Upper lobe of right lung (tissue), 1 donor: ENCODE measurements around the gene GPSM3. TPM values are rescaled to one million over a fixed set of nuclear protein-coding genes. Genes with fewer than 3 reads are reported as not detected.
"Not testable (repeated sequence)": the region's sequence is repeated elsewhere in the genome, so short reads cannot be mapped to it uniquely, and the experiment has no call there.

Source experiments
- ATAC-seq: fragments of 200-7000 bp; cut with Tn5 transposase; one replicate; pipeline ENCODE4 v1.9.1; 2020; ENCODE audit warnings: mild to moderate bottlenecking, moderate library complexity
- DNase-seq: peaks from one replicate; pipeline ENCODE4 v3.0.0-alpha.2; 2020
- H3K27ac ChIP-seq: fragments of 200-600 bp; one replicate; pipeline ENCODE4 v1.8.0; 2022
- H3K27me3 ChIP-seq: fragments of 200-600 bp; one replicate; pipeline ENCODE4 v1.8.0; 2022; ENCODE audit warnings: mild to moderate bottlenecking
- H3K36me3 ChIP-seq: fragments of 200-600 bp; one replicate; pipeline ENCODE4 v1.8.0; 2022
- H3K4me1 ChIP-seq: fragments of 200-600 bp; one replicate; pipeline ENCODE4 v1.8.0; 2022
- H3K4me3 ChIP-seq: fragments of 200-600 bp; one replicate; pipeline ENCODE4 v1.8.0; 2022; ENCODE audit warnings: mild to moderate bottlenecking
- H3K9me3 ChIP-seq: fragments of 200-600 bp; one replicate; pipeline ENCODE4 v1.8.0; 2022
- CTCF ChIP-seq: fragments of 200-600 bp; IDR thresholded peaks from one replicate; pipeline ENCODE4 v1.8.0; 2022; ENCODE audit warnings: antibody characterized with exemption
- intact Hi-C: fragments of 100-400 bp; cut with DNase I; formaldehyde crosslinking; loops from one replicate; pipeline ENCODE4 v1.11.0; 2022
- total RNA-seq: library from RNA; stranded (reverse); fragmentation: NEBNext Ultra II Directional; extraction: Animal tissue kit (Norgen Biotek cat#: 25700); gene quantifications from one replicate; pipeline ENCODE4 v1.2.1, GENCODE V29; 2021
- donor health status: DM: no; HTN: yes; CAD: no; lungs with severe emphysema.

GPSM3 gene
- total RNA-seq, 1 donor from 2014 or later, result 51.9 TPM

GRCh38 chr6:32187009-32187709 is 5.3 kb downstream of the GPSM3 start:
- intact Hi-C loops, result no loop called here
- H3K4me1 ChIP-seq, result peaks cover 49% of the 10 kb centered on the region
- peaks cover 22% of the 10 kb centered on the region for H3K36me3 ChIP-seq
- H3K27ac ChIP-seq, result peak overlapping the region; percentile 60
- no peaks in the 10 kb centered on the region for H3K9me3 ChIP-seq
- ATAC-seq (no peak), DNase-seq (no peak)
- no peak for TF ChIP-seq CTCF
- no peaks in the 10 kb centered on the region for H3K27me3 ChIP-seq
- H3K4me3 ChIP-seq, result no peak overlapping the region

- H3K27ac ChIP-seq, result peak overlapping the region; percentile 60
- H3K36me3 ChIP-seq, result peaks cover 30% of the 10 kb centered on the region
- intact Hi-C loops, DNase-seq, ATAC-seq, H3K4me3 ChIP-seq, H3K9me3 ChIP-seq, H3K27me3 ChIP-seq: not testable (repeated sequence)
- H3K4me1 ChIP-seq, result peaks cover 46% of the 10 kb centered on the region
Measured at GRCh38 chr6:32186151-32186840, 6.1 kb downstream of the GPSM3 start.

- H3K9me3 ChIP-seq, H3K27me3 ChIP-seq, intact Hi-C loops, H3K4me3 ChIP-seq: not testable (repeated sequence)
- peak; percentile 68 for ATAC-seq
- DNase-seq, result peak; percentile 89
- peaks cover 36% of the 10 kb centered on the region for H3K36me3 ChIP-seq
- peak overlapping the region; percentile 77 for H3K27ac ChIP-seq
- H3K4me1 ChIP-seq, result peaks cover 40% of the 10 kb centered on the region
Measured at GRCh38 chr6:32185681-32186131, 6.7 kb downstream of the GPSM3 start.

- Histone ChIP-seq H3K36me3 (peaks cover 42% of the 10 kb centered on the region), H3K27ac (peak within 1 kb of the TSS; percentile 77)
- DNase-seq, result no peak
Measured at GRCh38 chr6:32184084-32184640, 8.3 kb downstream of the GPSM3 start, which contains the start of gene AGER. Gene AGER (minus strand): TSS chr6:32184253. CDS start chr6:32184222, 31 bp downstream.

GRCh38 chr6:32183483-32184083 is 8.9 kb downstream of the GPSM3 start:
- intact Hi-C loops, result no loop called here
- peaks cover 46% of the 10 kb centered on the region for H3K4me1 ChIP-seq
- no peak for TF ChIP-seq CTCF
- peak overlapping the region; percentile 77 for H3K27ac ChIP-seq
- H3K27me3 ChIP-seq, result no peaks in the 10 kb centered on the region
- H3K4me3 ChIP-seq, result peak overlapping the region; percentile 28
- no peaks in the 10 kb centered on the region for H3K9me3 ChIP-seq
- ATAC-seq (no peak), DNase-seq (no peak)
- H3K36me3 ChIP-seq, result peaks cover 42% of the 10 kb centered on the region

More at GRCh38 chr6:32184084-32184640, 8.3 kb downstream of the GPSM3 start, which contains the start of gene AGER:
- TF ChIP-seq CTCF, result no peak
- intact Hi-C loops, result no loop called here
- Histone ChIP-seq H3K4me3 (peak within 1 kb of the TSS; percentile 28), H3K4me1 (peaks cover 49% of the 10 kb centered on the region), H3K27me3 (no peaks in the 10 kb centered on the region), H3K9me3 (no peaks in the 10 kb centered on the region)
- ATAC-seq, result peak; percentile 50

- no peak for ATAC-seq
- H3K9me3 ChIP-seq, result no peaks in the 10 kb centered on the region
- peak overlapping the region; percentile 77 for H3K27ac ChIP-seq
- intact Hi-C loops, result no loop called here
- peaks cover 40% of the 10 kb centered on the region for H3K4me1 ChIP-seq
- H3K36me3 ChIP-seq, result peaks cover 42% of the 10 kb centered on the region
- H3K4me3 ChIP-seq, result peak overlapping the region; percentile 28
- no peaks in the 10 kb centered on the region for H3K27me3 ChIP-seq
- TF ChIP-seq CTCF, result no peak
- DNase-seq, result no peak
Measured at GRCh38 chr6:32183030-32183429, 9.4 kb downstream of the GPSM3 start.
